GM18507 (cell line): ENCODE results near the gene PARP12.

Experiments
- DNase-seq: peaks from one replicate; pipeline ENCODE4 v3.0.0; 2011; ENCODE audit warnings: low read depth; ENCODE audit not compliant: insufficient read length; ENCODE audit errors: extremely low spot score
- FAIRE-seq: peaks from 2 replicates; lab custom pipeline; 2011; peaks lifted over from hg19 to GRCh38; lab: Jason Lieb, UNC

The PARP12 gene

DNA sequence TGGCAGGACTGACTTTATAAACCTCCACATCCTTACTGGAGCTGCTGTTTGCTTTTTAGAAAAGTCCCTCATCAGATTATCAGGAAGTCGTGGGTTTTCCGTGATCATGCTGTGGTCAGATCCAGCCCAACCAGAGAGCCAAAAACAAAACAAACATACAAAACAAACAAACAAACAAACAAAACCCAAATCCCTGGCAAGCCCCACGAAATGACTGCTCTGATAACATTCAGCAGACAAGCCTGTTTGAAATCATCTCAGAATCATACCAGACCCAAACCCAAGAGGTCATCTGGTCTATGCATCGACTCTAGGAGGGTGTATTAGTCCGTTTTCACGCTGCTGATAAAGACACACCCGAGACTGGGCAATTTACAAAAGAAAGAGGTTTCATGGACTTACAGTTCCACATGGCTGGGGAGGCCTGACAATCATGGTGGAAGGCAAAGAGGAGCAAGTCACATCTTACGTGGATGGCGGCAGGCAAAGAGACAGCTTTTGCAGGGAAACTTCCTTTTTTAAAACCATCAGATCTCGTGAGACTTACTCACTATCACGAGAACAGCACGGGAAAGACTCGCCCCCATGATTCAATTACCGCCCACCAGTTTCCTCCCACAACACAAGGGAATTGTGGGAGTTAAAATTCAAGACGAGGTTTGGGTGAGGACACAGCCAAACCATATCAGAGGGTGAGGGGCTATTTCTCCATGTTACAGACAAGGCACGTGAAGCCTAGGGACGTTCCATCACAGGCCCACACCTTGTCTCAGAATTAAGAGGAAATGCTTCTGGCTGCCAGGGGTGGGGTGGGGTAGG, 85.7 kb downstream of the PARP12 start:
- DNase-seq: no peak
- FAIRE-seq: no peak

DNA sequence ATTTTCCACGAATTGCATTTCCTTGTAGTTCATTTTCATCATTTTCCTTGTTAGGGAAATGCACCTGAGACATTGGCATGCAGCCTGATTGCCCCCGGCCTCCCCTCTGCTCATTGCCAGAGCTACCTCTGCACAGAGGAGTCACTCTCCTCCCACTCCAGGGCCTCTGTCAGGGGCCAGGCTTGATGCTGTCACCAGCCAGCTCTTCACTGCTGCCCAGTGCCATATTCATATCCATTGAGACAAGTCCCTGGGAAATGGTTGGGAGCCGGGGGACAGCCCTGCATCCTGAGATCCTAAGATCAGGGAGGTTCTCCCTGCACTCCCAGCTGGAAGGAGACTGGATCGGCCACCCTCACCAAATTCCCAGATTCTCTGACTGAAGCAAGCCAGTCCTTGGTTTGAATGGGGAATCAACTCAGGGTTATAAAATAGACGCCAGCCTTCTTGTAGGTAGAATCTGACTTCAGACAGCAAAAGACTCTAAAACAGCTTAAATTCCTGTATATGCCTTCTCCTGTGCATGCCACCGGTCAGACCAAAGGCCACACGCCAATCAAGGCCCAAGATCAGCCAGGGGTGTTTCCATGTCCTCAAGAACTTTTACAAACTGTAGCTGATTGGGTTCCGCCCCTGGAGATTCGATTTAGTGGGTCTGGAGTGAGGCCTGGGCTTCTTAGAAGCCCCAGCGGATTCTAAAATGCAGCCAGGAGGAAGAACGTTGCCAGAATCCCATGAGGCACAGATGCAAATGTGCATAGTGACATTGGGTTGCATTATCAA, 86.5 kb downstream of the PARP12 start:
- DNase-seq: no peak
- FAIRE-seq: no peak

DNA sequence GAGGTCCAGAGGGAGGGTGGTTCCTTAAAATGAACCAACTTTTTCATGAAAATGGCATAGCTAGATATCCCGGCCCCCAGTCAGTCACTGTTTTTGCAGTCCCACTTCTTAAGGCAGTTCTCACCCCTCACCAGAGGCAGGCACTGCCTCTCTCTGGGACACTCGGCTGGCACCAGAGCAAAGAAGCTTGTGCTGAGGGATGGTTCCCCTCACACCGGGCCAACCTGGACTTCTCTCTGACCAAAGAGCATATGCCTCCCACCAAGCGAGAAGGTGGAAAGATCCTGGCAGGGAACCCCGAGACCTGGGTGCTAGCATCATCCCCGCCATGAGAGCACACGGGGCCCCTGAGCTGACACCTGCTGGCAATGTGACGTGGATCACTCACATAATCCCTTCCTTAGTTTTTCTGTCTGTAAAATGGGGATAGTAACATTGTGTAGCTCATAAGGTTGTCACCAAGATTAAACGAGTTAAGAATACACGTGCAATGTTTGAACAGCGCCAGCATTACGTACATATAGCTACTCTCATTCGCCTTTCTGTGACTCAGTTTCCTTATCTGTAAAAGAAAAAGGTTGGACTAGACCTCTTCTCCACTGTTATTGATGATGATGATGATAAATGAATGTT, 88.5 kb downstream of the PARP12 start:
- DNase-seq: no peak
- no peak for FAIRE-seq
